Coronary artery (tissue), 2 donors: Measurements from ENCODE around the gene MAPK8IP2.

ENCODE experiments used
- DNase-seq: peaks from one replicate; pipeline ENCODE4 v3.0.0-alpha.2; 2017; ENCODE audit warnings: low spot score
- H3K27ac ChIP-seq, 2 donors: fragments of 200-600 bp; sonication (generic); one replicate each; pipeline ENCODE4 v1.5.1; 2016 to 2019
- H3K4me3 ChIP-seq: fragments of 200-600 bp; sonication (generic); 2 replicates; pipeline ENCODE4 v1.5.1; 2016; ENCODE audit warnings: mild to moderate bottlenecking, moderate library complexity
- CTCF ChIP-seq: fragments of 200-600 bp; sonication (generic); IDR thresholded peaks from one replicate; pipeline ENCODE4 v1.5.1; 2019; ENCODE audit warnings: antibody characterized with exemption

MAPK8IP2 gene

GRCh38 chr22:50575426-50575941 lies 25.1 kb upstream of the MAPK8IP2 start:
- Histone ChIP-seq H3K27ac (no peak overlapping the region), H3K4me3 (no peak overlapping the region)
- no peak for TF ChIP-seq CTCF
- no peak for DNase-seq

GRCh38 chr22:50576070-50576469 lies 24.5 kb upstream of the MAPK8IP2 start:
- no peak for DNase-seq
- TF ChIP-seq CTCF = no peak
- Histone ChIP-seq H3K27ac (no peak overlapping the region), H3K4me3 (no peak overlapping the region)

GRCh38 chr22:50576806-50577696 lies 23.5 kb upstream of the MAPK8IP2 start:
- no peak for TF ChIP-seq CTCF
- no peak for DNase-seq
- Histone ChIP-seq H3K4me3 (no peak overlapping the region), H3K27ac (no peak overlapping the region)

- DNase-seq = no peak
- H3K27ac ChIP-seq = no peak overlapping the region
- H3K4me3 ChIP-seq = no peak overlapping the region
- no peak for TF ChIP-seq CTCF
Measured at GRCh38 chr22:50577697-50577986, 23.0 kb upstream of the MAPK8IP2 start.

- no peak for TF ChIP-seq CTCF
- peak within 1 kb of the TSS; percentile 46 for H3K4me3 ChIP-seq
- no peak for DNase-seq
- no peak within 1 kb of the TSS for H3K27ac ChIP-seq
Measured at GRCh38 chr22:50577987-50578775, 22.4 kb upstream of the MAPK8IP2 start, which contains the start of gene CPT1B. Gene CPT1B, minus strand, starts transcription at chr22:50578427. Its CDS starts 512 bp downstream, at chr22:50577915.

- no peak for DNase-seq
- Histone ChIP-seq H3K27ac (no peak overlapping the region), H3K4me3 (peak overlapping the region; percentile 46)
- no peak for TF ChIP-seq CTCF
Measured at GRCh38 chr22:50578776-50579310, 21.8 kb upstream of the MAPK8IP2 start.
